K562 (cell line): ENCODE results near the gene YBEY. TPM values are rescaled to one million over a fixed set of nuclear protein-coding genes. Genes with fewer than 3 reads are reported as not detected.

Experiments
- CREB5 ChIP-seq: fragments of 250-450 bp; sonication (Bioruptor Pico); IDR thresholded peaks from 2 replicates; pipeline ENCODE4 v1.5.0; 2020; ENCODE audit warnings: mild to moderate bottlenecking
- HDAC3 ChIP-seq: fragments of 450-650 bp; IDR thresholded peaks from 2 replicates; pipeline ENCODE4 v1.6.1; 2018; ENCODE audit warnings: borderline replicate concordance, mild to moderate bottlenecking, moderate library complexity; ENCODE audit not compliant: partially characterized antibody
- HSF4 ChIP-seq: fragments of 250-450 bp; sonication (Bioruptor Pico); IDR thresholded peaks from 2 replicates; pipeline ENCODE4 v2.1.2; 2022; ENCODE audit warnings: mild to moderate bottlenecking, moderate library complexity, borderline replicate concordance
- MITF ChIP-seq: IDR thresholded peaks from 2 replicates; pipeline ENCODE4 v1.6.1; 2014; ENCODE audit warnings: antibody characterized with exemption
- NR1H2 ChIP-seq: sonication (generic); formaldehyde crosslinking; IDR thresholded peaks from 2 replicates; pipeline ENCODE4 v1.4.0; 2020; ENCODE audit warnings: mild to moderate bottlenecking, missing genetic modification reagents
- NUFIP1 ChIP-seq: fragments of 450-650 bp; IDR thresholded peaks from 2 replicates; pipeline ENCODE4 v1.6.1; 2018; ENCODE audit not compliant: partially characterized antibody
- POLR2G ChIP-seq: fragments of 200-400 bp; formaldehyde crosslinking; IDR thresholded peaks from 2 replicates; pipeline ENCODE4 v1.6.1; 2017; ENCODE audit warnings: low read depth, mild to moderate bottlenecking, antibody characterized with exemption, low read length, moderate library complexity
- PTTG1 ChIP-seq: fragments of 450-650 bp; IDR thresholded peaks from 2 replicates; pipeline ENCODE4 v1.6.1; 2016; ENCODE audit warnings: low read depth, mild to moderate bottlenecking, missing genetic modification characterization, missing compliant biosample characterization
- SRSF3 ChIP-seq: fragments of 200-400 bp; formaldehyde crosslinking; IDR thresholded peaks from 2 replicates; pipeline ENCODE4 v1.6.1; 2016; ENCODE audit warnings: mild to moderate bottlenecking, low read length, moderate library complexity; ENCODE audit not compliant: insufficient read depth
- TRIM24 ChIP-seq, 2 experiments: fragments of 450-650 bp; IDR thresholded peaks; 2 replicates each; pipeline ENCODE4 v1.6.1; 2016
- ZBTB9 ChIP-seq: fragments of 450-650 bp; formaldehyde crosslinking; IDR thresholded peaks from 2 replicates; pipeline ENCODE4 v1.4.0; 2020; ENCODE audit warnings: mild to moderate bottlenecking, moderate library complexity
- ZFPM2 ChIP-seq: fragments of 250-450 bp; sonication (Bioruptor Pico); IDR thresholded peaks from 2 replicates; pipeline ENCODE4 v1.5.1; 2022; ENCODE audit warnings: mild to moderate bottlenecking
- ZNF3 ChIP-seq: fragments of 250-450 bp; sonication (Bioruptor Pico); IDR thresholded peaks from 2 replicates; pipeline ENCODE4 v1.5.0; 2021; ENCODE audit warnings: mild to moderate bottlenecking, moderate library complexity
- ZNF668 ChIP-seq: fragments of 250-450 bp; sonication (Bioruptor Pico); IDR thresholded peaks from 2 replicates; pipeline ENCODE4 v1.8.0; 2022; ENCODE audit warnings: mild to moderate bottlenecking, inconsistent platforms
- ZSCAN32 ChIP-seq: fragments of 450-650 bp; formaldehyde crosslinking; IDR thresholded peaks from 2 replicates; pipeline ENCODE4 v1.4.0; 2020; ENCODE audit warnings: mild to moderate bottlenecking, moderate library complexity
- polyA plus RNA-seq, 8 experiments: library from polyadenylated mRNA; depleted of rRNA in 4 of 8; stranded (reverse) in 5 of 8; unstranded in 3 of 8; fragments of >200 nt; fragmentation: Nextera tagmentation in 2 of 8; fragmentation: Illumina TruSeq in 1 of 8; extraction: Ambion mirVana in 2 of 8; extraction: Trizol in 1 of 8; gene quantifications; 2 replicates each; pipeline versions ENCODE4 v1.2.1 to v1.2.3, GENCODE V29; 2011 to 2014; ENCODE audit warnings: inconsistent platforms in 1 of 8, missing spikeins in 1 of 8
- total RNA-seq, 7 experiments: library from RNA; depleted of rRNA in 6 of 7; stranded (reverse); fragments of >200 nt in 6 of 7; fragmentation: Illumina TruSeq in 2 of 7; extraction: Trizol in 2 of 7; gene quantifications; 2 replicates each; pipeline versions ENCODE4 v1.2.1 to v1.2.3, GENCODE V29; 2011 to 2021; ENCODE audit warnings: low replicate concordance in 1 of 7
- TF ChIP-seq, protein P1 (sequence below), 2 experiments: fragments of 450-650 bp in 1 of 2; IDR thresholded peaks; 2 replicates each; pipeline ENCODE4 v1.6.1; 2011 to 2017; ENCODE audit warnings: low read depth in 2 of 2, antibody characterized with exemption in 1 of 2, borderline replicate concordance in 1 of 2, low read length in 1 of 2, mild to moderate bottlenecking in 1 of 2, mixed read lengths in 1 of 2; ENCODE audit not compliant: control insufficient read depth in 1 of 2
- TF ChIP-seq, protein P2 (sequence below): fragments of 450-650 bp; formaldehyde crosslinking; IDR thresholded peaks from 2 replicates; pipeline ENCODE4 v1.4.0; 2020; ENCODE audit warnings: mild to moderate bottlenecking, moderate library complexity

The YBEY gene
- total and polyA plus RNA-seq, 9 of the 15 experiments (the other 6 are each of a cell fraction or from before 2014, with no cell fraction given): 6.4 to 28.0 (median 12.4) TPM

DNA sequence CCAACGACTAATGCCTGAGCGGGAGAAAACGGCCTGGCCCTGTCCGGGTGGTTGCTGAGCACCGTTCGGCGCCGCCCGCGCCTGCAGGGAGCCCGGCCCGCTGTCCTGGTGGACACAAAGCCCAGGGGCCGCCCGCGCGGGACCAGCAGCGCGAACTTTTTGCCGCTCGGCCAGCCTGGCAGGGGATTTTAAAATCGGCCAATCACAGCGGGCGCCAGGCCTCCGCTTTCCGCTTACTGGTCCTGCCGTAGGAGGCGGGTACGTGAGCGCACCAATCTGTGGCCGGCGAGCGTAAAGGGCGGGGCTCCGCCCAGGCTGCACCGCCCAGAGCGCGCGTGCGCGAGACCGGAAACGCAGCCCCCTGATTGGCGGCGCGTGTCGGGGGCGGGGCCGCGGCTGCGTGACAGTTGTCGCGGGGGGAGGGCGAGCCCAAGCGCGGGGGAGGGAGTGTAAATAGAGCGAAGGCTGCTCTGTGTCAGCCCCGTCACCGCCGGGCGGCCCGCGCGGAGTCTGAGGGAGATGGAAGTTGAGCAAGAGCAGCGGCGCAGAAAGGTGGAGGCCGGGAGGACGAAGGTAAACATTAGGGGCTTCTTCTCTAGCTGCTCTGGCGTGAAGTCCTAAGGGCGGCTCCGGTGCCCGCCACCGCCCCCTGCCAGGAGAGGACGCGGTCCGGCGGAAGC is 37.7 kb downstream of the YBEY start, which contains the start of the genes C21orf58 and PCNT (continued):
- no peak for TF ChIP-seq CREB5 (CRISPR knock-in tag)
- no peak for TF ChIP-seq NR1H2 (CRISPR knock-in tag)
- no peak for TF ChIP-seq NUFIP1
- peak; percentile 72; the same call in 1 of the 2 replicates for TF ChIP-seq ZFPM2
- TF ChIP-seq POLR2G: peak; percentile 96
- TF ChIP-seq HSF4: no peak
- TF ChIP-seq TRIM24 (IDR thresholded peaks at IDR 0.05): peak in 1 of 2 experiments; percentile 22; a peak in 3 of 4 replicates
- no peak for TF ChIP-seq ZNF3 (CRISPR knock-in tag)
- TF ChIP-seq HDAC3: no peak
- TF ChIP-seq MITF: no peak
- TF ChIP-seq ZNF668 (CRISPR knock-in tag): no peak
- TF ChIP-seq, protein P1, sequence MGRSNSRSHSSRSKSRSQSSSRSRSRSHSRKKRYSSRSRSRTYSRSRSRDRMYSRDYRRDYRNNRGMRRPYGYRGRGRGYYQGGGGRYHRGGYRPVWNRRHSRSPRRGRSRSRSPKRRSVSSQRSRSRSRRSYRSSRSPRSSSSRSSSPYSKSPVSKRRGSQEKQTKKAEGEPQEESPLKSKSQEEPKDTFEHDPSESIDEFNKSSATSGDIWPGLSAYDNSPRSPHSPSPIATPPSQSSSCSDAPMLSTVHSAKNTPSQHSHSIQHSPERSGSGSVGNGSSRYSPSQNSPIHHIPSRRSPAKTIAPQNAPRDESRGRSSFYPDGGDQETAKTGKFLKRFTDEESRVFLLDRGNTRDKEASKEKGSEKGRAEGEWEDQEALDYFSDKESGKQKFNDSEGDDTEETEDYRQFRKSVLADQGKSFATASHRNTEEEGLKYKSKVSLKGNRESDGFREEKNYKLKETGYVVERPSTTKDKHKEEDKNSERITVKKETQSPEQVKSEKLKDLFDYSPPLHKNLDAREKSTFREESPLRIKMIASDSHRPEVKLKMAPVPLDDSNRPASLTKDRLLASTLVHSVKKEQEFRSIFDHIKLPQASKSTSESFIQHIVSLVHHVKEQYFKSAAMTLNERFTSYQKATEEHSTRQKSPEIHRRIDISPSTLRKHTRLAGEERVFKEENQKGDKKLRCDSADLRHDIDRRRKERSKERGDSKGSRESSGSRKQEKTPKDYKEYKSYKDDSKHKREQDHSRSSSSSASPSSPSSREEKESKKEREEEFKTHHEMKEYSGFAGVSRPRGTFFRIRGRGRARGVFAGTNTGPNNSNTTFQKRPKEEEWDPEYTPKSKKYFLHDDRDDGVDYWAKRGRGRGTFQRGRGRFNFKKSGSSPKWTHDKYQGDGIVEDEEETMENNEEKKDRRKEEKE (IDR thresholded peaks at IDR 0.05; ENCODE audit: borderline replicate concordance in 1 of 2, control insufficient read depth in 1 of 2, low read depth in 2 of 2, low read length in 1 of 2): 0 out of 4 replicates have a peak, but pooled peaks of 1 of the 2 experiments have one; percentile 16
- no peak for TF ChIP-seq ZSCAN32 (CRISPR knock-in tag)
- TF ChIP-seq ZBTB9 (CRISPR knock-in tag): peak; percentile 66; the same call in 1 of the 2 replicates
- 0 out of 2 replicates have a peak, but pooled peaks have one; percentile 75 for TF ChIP-seq SRSF3
- TF ChIP-seq, protein P2, sequence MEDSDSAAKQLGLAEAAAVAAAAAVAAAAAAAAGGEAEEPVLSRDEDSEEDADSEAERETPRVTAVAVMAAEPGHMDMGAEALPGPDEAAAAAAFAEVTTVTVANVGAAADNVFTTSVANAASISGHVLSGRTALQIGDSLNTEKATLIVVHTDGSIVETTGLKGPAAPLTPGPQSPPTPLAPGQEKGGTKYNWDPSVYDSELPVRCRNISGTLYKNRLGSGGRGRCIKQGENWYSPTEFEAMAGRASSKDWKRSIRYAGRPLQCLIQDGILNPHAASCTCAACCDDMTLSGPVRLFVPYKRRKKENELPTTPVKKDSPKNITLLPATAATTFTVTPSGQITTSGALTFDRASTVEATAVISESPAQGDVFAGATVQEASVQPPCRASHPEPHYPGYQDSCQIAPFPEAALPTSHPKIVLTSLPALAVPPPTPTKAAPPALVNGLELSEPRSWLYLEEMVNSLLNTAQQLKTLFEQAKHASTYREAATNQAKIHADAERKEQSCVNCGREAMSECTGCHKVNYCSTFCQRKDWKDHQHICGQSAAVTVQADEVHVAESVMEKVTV: no peak
- TF ChIP-seq PTTG1 (tag): no peak
